Stimulated activated effector memory CD8-positive, alpha-beta T cell treated with anti-CD3 and anti-CD28 coated beads, Interleukin-12 subunit alpha, Interleukin-12 subunit beta, amount 100 ng/mL, for 72 hours (primary cell): ENCODE measurements around the gene AQP12A.

ENCODE experiments used
- ATAC-seq: fragments of 150-1000 bp; cut with Tn5 transposase; 2 replicates; pipeline ENCODE4 v1.10.0; 2021
- DNase-seq, 2 donors: peaks; one replicate each; pipeline ENCODE4 v3.0.0; 2021 to 2022; ENCODE audit warnings: low spot score in 2 of 2
- H3K27ac Mint-ChIP-seq: one replicate; pipeline ENCODE4 v1.8.0; 2022; ENCODE audit warnings: mild to moderate bottlenecking, mixed read lengths
- H3K36me3 Mint-ChIP-seq: one replicate; pipeline ENCODE4 v1.8.0; 2022; ENCODE audit warnings: mild to moderate bottlenecking, mixed read lengths
- H3K4me1 Mint-ChIP-seq: one replicate; pipeline ENCODE4 v1.8.0; 2022; ENCODE audit warnings: mixed read lengths
- H3K4me3 Mint-ChIP-seq: one replicate; pipeline ENCODE4 v1.8.0; 2022; ENCODE audit warnings: mild to moderate bottlenecking, mixed read lengths
- H3K9me3 Mint-ChIP-seq: one replicate; pipeline ENCODE4 v1.8.0; 2022; ENCODE audit warnings: mixed read lengths

AQP12A gene

GRCh38 chr2:240742602-240743095 is 51.0 kb downstream of the AQP12A start:
- DNase-seq, result no peak
- ATAC-seq, result no peak

GRCh38 chr2:240745456-240745855 is 53.8 kb downstream of the AQP12A start:
- DNase-seq (no peak), ATAC-seq (no peak)
- Mint-ChIP-seq H3K4me1 (no peaks in the 10 kb centered on the region), H3K27ac (no peak overlapping the region), H3K36me3 (no peaks in the 10 kb centered on the region), H3K4me3 (no peak overlapping the region), H3K9me3 (no peaks in the 10 kb centered on the region)

More at GRCh38 chr2:240742602-240743095, 51.0 kb downstream of the AQP12A start:
- H3K4me1 Mint-ChIP-seq, result peaks cover 14% of the 10 kb centered on the region
- no peak overlapping the region for H3K4me3 Mint-ChIP-seq
- H3K27ac Mint-ChIP-seq, result peak overlapping the region; percentile 11
- no peaks in the 10 kb centered on the region for H3K9me3 Mint-ChIP-seq
- H3K36me3 Mint-ChIP-seq, result no peaks in the 10 kb centered on the region

GRCh38 chr2:240745962-240746361 is 54.3 kb downstream of the AQP12A start:
- ATAC-seq, result no peak
- no peak overlapping the region for H3K4me3 Mint-ChIP-seq
- no peak overlapping the region for H3K27ac Mint-ChIP-seq
- H3K9me3 Mint-ChIP-seq, result no peaks in the 10 kb centered on the region
- H3K36me3 Mint-ChIP-seq, result no peaks in the 10 kb centered on the region
- DNase-seq, result no peak
- no peaks in the 10 kb centered on the region for H3K4me1 Mint-ChIP-seq

GRCh38 chr2:240746671-240747070 is 55.0 kb downstream of the AQP12A start:
- Mint-ChIP-seq H3K4me3 (no peak overlapping the region), H3K9me3 (no peaks in the 10 kb centered on the region), H3K27ac (no peak overlapping the region), H3K36me3 (no peaks in the 10 kb centered on the region), H3K4me1 (no peaks in the 10 kb centered on the region)
- DNase-seq (no peak), ATAC-seq (no peak)

DNA sequence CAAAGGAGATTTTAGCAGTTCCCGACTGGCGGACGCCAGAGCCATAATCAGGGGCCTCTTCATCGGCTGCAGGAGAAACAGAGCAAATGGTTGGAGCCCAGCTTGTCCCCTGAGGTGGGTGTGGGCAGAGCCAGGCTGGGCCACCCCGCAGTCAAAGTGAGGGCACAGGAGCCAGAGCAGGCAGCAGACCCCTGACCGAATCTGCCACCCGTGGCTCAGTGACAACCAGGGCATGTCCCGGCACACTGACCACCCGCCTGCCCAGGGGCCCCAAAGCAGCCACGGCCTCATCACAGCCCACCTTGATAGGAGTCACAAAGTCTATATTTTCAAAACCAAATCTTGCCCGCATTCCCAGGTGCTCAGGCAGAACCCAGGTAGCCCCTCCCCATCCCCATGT is 55.6 kb downstream of the AQP12A start:
- H3K4me3 Mint-ChIP-seq, result no peak overlapping the region
- DNase-seq (no peak), ATAC-seq (no peak)
- no peaks in the 10 kb centered on the region for H3K9me3 Mint-ChIP-seq
- H3K36me3 Mint-ChIP-seq, result no peaks in the 10 kb centered on the region
- H3K4me1 Mint-ChIP-seq, result no peaks in the 10 kb centered on the region
- H3K27ac Mint-ChIP-seq, result no peak overlapping the region
